Left lung (tissue), 10 donors: Measurements from ENCODE around the gene CPA2. TPM values are rescaled to one million over a fixed set of nuclear protein-coding genes. Genes with fewer than 3 reads are reported as not detected.

Experiments used
- ATAC-seq: fragments of 200-7000 bp; cut with Tn5 transposase; one replicate; pipeline ENCODE4 v1.9.1; 2020; ENCODE audit warnings: moderate library complexity
- DNase-seq, 4 donors: peaks; one replicate each; pipeline ENCODE4 v3.0.0-alpha.2; 2013 to 2020
- H3K27ac ChIP-seq, 2 donors: fragments of 200-600 bp; sonication (generic) in 1 of 2; one replicate each; pipeline versions ENCODE4 v1.5.0 to v1.8.0; 2020 to 2021
- H3K27me3 ChIP-seq, 2 donors: fragments of 200-600 bp; sonication (generic) in 1 of 2; one replicate each; pipeline versions ENCODE4 v1.5.0 to v1.8.0; 2020 to 2021
- H3K36me3 ChIP-seq, 2 donors: fragments of 200-600 bp; sonication (generic) in 1 of 2; one replicate each; pipeline versions ENCODE4 v1.5.0 to v1.8.0; 2020 to 2021
- H3K4me1 ChIP-seq, 2 donors: fragments of 200-600 bp; one replicate each; pipeline ENCODE4 v1.8.0; 2021
- H3K4me3 ChIP-seq, 2 donors: fragments of 200-600 bp; sonication (generic) in 1 of 2; one replicate each; pipeline versions ENCODE4 v1.5.0 to v1.8.0; 2020 to 2021; ENCODE audit warnings: mild to moderate bottlenecking in 1 of 2
- H3K9me3 ChIP-seq, 2 donors: fragments of 200-600 bp; sonication (generic) in 1 of 2; one replicate each; pipeline versions ENCODE4 v1.5.0 to v1.8.0; 2020 to 2021
- CTCF ChIP-seq, 2 donors: fragments of 200-600 bp; sonication (generic) in 1 of 2; IDR thresholded peaks; one replicate each; pipeline versions ENCODE4 v1.5.0 to v1.8.0; 2021; ENCODE audit warnings: antibody characterized with exemption in 2 of 2
- intact Hi-C, 2 donors: fragments of 100-400 bp; cut with DNase I; formaldehyde crosslinking; loops; one replicate each; pipeline versions ENCODE4 v1.11.2 to v1.14.2; 2022
- polyA plus RNA-seq, 6 donors: library from polyadenylated mRNA; unstranded; fragments of 120-200 nt; gene quantifications; one replicate each; pipeline ENCODE4 v1.2.1, GENCODE V29; 2013; ENCODE audit not compliant: insufficient read length in 6 of 6
- total RNA-seq, 2 donors: library from RNA; stranded (reverse); fragmentation: NEBNext Ultra II Directional; extraction: Animal tissue kit (Norgen Biotek cat#: 25700); gene quantifications; one replicate each; pipeline ENCODE4 v1.2.1, GENCODE V29; 2021
- donor health status: DM: no; HTN: yes; CAD: no.
- donor health status: DM: no; HTN: no; CAD: no.

Gene CPA2
- total and polyA plus RNA-seq, 8 donors = 0.20 to 0.57 (median 0.33) TPM; not detected in 2

- ATAC-seq = no peak
- H3K4me1 ChIP-seq = no peaks in the 10 kb centered on the region
These were observed 27.7 kb downstream of the CPA2 start for GRCh38 chr7:130294314-130294713.

GRCh38 chr7:130296221-130296951 is 29.7 kb downstream of the CPA2 start:
- no peak for ATAC-seq
- no peak for TF ChIP-seq CTCF (IDR thresholded peaks at IDR 0.05)
- Histone ChIP-seq H3K27ac (no peak overlapping the region), H3K4me3 (no peak overlapping the region), H3K4me1 (no peaks in the 10 kb centered on the region), H3K9me3 (no peaks in the 10 kb centered on the region), H3K27me3 (no peaks in the 10 kb centered on the region), H3K36me3 (no peaks in the 10 kb centered on the region)
- intact Hi-C loops = no loop called here
- DNase-seq = no peak

More at GRCh38 chr7:130294314-130294713, 27.7 kb downstream of the CPA2 start:
- no peak for DNase-seq
- Histone ChIP-seq H3K36me3 (no peaks in the 10 kb centered on the region), H3K4me3 (no peak overlapping the region), H3K27me3 (no peaks in the 10 kb centered on the region), H3K9me3 (no peaks in the 10 kb centered on the region), H3K27ac (no peak overlapping the region)
- no peak for TF ChIP-seq CTCF (IDR thresholded peaks at IDR 0.05)
- intact Hi-C loops = no loop called here

- DNase-seq = no peak
- intact Hi-C loops = no loop called here
- TF ChIP-seq CTCF (IDR thresholded peaks at IDR 0.05) = no peak
- H3K4me1 ChIP-seq = no peaks in the 10 kb centered on the region
- ATAC-seq = no peak
- H3K27me3 ChIP-seq = no peaks in the 10 kb centered on the region
- H3K27ac ChIP-seq = no peak overlapping the region
- H3K36me3 ChIP-seq = no peaks in the 10 kb centered on the region
- H3K4me3 ChIP-seq = no peak overlapping the region
- H3K9me3 ChIP-seq = no peaks in the 10 kb centered on the region
These were observed 31.2 kb downstream of the CPA2 start for GRCh38 chr7:130297628-130298543.

- intact Hi-C loops = no loop called here
- DNase-seq = no peak
- TF ChIP-seq CTCF (IDR thresholded peaks at IDR 0.05) = no peak
- no peak for ATAC-seq
- H3K36me3 ChIP-seq = no peaks in the 10 kb centered on the region
- no peak overlapping the region for H3K4me3 ChIP-seq
- H3K27ac ChIP-seq = no peak overlapping the region
- H3K4me1 ChIP-seq = no peaks in the 10 kb centered on the region
- no peaks in the 10 kb centered on the region for H3K27me3 ChIP-seq
- no peaks in the 10 kb centered on the region for H3K9me3 ChIP-seq
These were observed 32.1 kb downstream of the CPA2 start for GRCh38 chr7:130298544-130299326.
